Stimulated activated CD8-positive, alpha-beta memory T cell treated with anti-CD3 and anti-CD28 coated beads, Interleukin-7, amount 100 ng/mL, for 4 hours (primary cell): ENCODE results near the gene XPNPEP2.

Experiments used
- DNase-seq, 2 donors: peaks; one replicate each; pipeline ENCODE4 v3.0.0-alpha.2; 2020; ENCODE audit warnings: low read depth in 2 of 2

XPNPEP2 gene

GRCh38 chrX:129797251-129797906, 58.6 kb downstream of the XPNPEP2 start:
- no peak for DNase-seq

- DNase-seq: no peak
Measured at GRCh38 chrX:129798456-129798855, 59.7 kb downstream of the XPNPEP2 start.

GRCh38 chrX:129798888-129799287, 60.1 kb downstream of the XPNPEP2 start:
- DNase-seq: no peak

- DNase-seq: no peak
Measured at GRCh38 chrX:129800186-129800585, 61.4 kb downstream of the XPNPEP2 start.

GRCh38 chrX:129802863-129803262, 64.1 kb downstream of the XPNPEP2 start:
- DNase-seq: no peak

GRCh38 chrX:129804806-129805205, 66.0 kb downstream of the XPNPEP2 start:
- DNase-seq: no peak

GRCh38 chrX:129808158-129808828, 69.5 kb downstream of the XPNPEP2 start:
- no peak for DNase-seq

- DNase-seq: no peak
Measured at GRCh38 chrX:129808829-129809796, 70.3 kb downstream of the XPNPEP2 start.

GRCh38 chrX:129813662-129814368, 75.0 kb downstream of the XPNPEP2 start:
- no peak for DNase-seq

- DNase-seq: no peak
Measured at GRCh38 chrX:129818123-129818522, 79.3 kb downstream of the XPNPEP2 start.
